ENCODE data around the gene VWCE.
"Not testable (repeated sequence)": the region's sequence is repeated elsewhere in the genome, so short reads cannot be mapped to it uniquely, and the experiment has no call there.

GRCh38 chr11:61222692-61223091, 72.4 kb downstream of the VWCE start:
- not testable (repeated sequence) for TF ChIP-seq CTCF (IDR thresholded peaks at IDR 0.05; ENCODE audit: low read depth, low read length, poor library complexity, severe bottlenecking); EZH2phosphoT487 (IDR thresholded peaks at IDR 0.05; ENCODE audit: borderline replicate concordance, low read length)
